HepG2 (cell line): ENCODE results near the gene PRXL2B. TPM values are rescaled to one million over a fixed set of nuclear protein-coding genes. Genes with fewer than 3 reads are reported as not detected.

Experiments used
- ARID5B ChIP-seq: IDR thresholded peaks from 2 replicates; pipeline ENCODE4 v1.4.0; 2020; ENCODE audit warnings: mild to moderate bottlenecking, missing genetic modification reagents
- ATRX ChIP-seq: sonication (generic); formaldehyde crosslinking; IDR thresholded peaks from 2 replicates; pipeline ENCODE4 v1.4.0; 2020; ENCODE audit warnings: missing genetic modification reagents, borderline replicate concordance
- BCL3 ChIP-seq: sonication (generic); formaldehyde crosslinking; IDR thresholded peaks from 2 replicates; pipeline ENCODE4 v1.5.1; 2020; ENCODE audit warnings: mild to moderate bottlenecking, missing genetic modification reagents, moderate library complexity
- CEBPG ChIP-seq: IDR thresholded peaks from 2 replicates; pipeline ENCODE4 v1.6.1; 2016
- DDIT3 ChIP-seq: sonication (generic); formaldehyde crosslinking; IDR thresholded peaks from 2 replicates; pipeline ENCODE4 v1.4.0; 2020; ENCODE audit warnings: mild to moderate bottlenecking, missing genetic modification reagents
- GABPB1 ChIP-seq: IDR thresholded peaks from 2 replicates; pipeline ENCODE4 v1.6.1; 2016; ENCODE audit warnings: mild to moderate bottlenecking, missing genetic modification reagents, moderate library complexity, missing compliant biosample characterization
- GPN1 ChIP-seq: sonication (generic); formaldehyde crosslinking; IDR thresholded peaks from 2 replicates; pipeline ENCODE4 v1.5.1; 2020; ENCODE audit warnings: missing genetic modification reagents, borderline replicate concordance
- IKZF4 ChIP-seq: sonication (generic); formaldehyde crosslinking; IDR thresholded peaks from 2 replicates; pipeline ENCODE4 v1.5.1; 2020; ENCODE audit warnings: borderline replicate concordance, mild to moderate bottlenecking, low read depth, missing genetic modification reagents; ENCODE audit errors: not compliant biosample characterization
- KDM3A ChIP-seq: IDR thresholded peaks from 2 replicates; pipeline ENCODE4 v1.6.1; 2018; ENCODE audit warnings: low read depth, missing compliant biosample characterization
- KLF12 ChIP-seq: sonication (generic); formaldehyde crosslinking; IDR thresholded peaks from 2 replicates; pipeline ENCODE4 v1.4.0; 2020; ENCODE audit warnings: missing genetic modification reagents, borderline replicate concordance
- MBNL3 ChIP-seq: fragments of 250-450 bp; sonication (Bioruptor Pico); conservative IDR thresholded peaks from 2 replicates; pipeline ENCODE4 v1.8.0; 2022; ENCODE audit warnings: mild to moderate bottlenecking, inconsistent platforms
- SMARCC2 ChIP-seq: fragments of 450-650 bp; IDR thresholded peaks from 2 replicates; pipeline ENCODE4 v1.6.1; 2017; ENCODE audit warnings: antibody characterized with exemption, mild to moderate bottlenecking
- SNRNP70 ChIP-seq: fragments of 200-400 bp; formaldehyde crosslinking; IDR thresholded peaks from 2 replicates; pipeline ENCODE4 v1.6.1; 2017; ENCODE audit warnings: mild to moderate bottlenecking, low read depth, low read length, moderate library complexity
- SP5 ChIP-seq: IDR thresholded peaks from 2 replicates; pipeline ENCODE4 v1.6.1; 2016; ENCODE audit warnings: low read depth, borderline replicate concordance
- TEAD3 ChIP-seq: optimal IDR thresholded peaks from 2 replicates; pipeline ENCODE3; 2016; ENCODE audit warnings: borderline replicate concordance
- ZKSCAN8 ChIP-seq: IDR thresholded peaks from 2 replicates; pipeline ENCODE4 v1.6.1; 2016; ENCODE audit warnings: borderline replicate concordance, missing genetic modification reagents, missing compliant biosample characterization
- ZNF549 ChIP-seq: sonication (generic); formaldehyde crosslinking; IDR thresholded peaks from 2 replicates; pipeline ENCODE4 v1.5.0; 2020; ENCODE audit warnings: missing genetic modification reagents
- ZNF558 ChIP-seq: sonication (generic); formaldehyde crosslinking; IDR thresholded peaks from 2 replicates; pipeline ENCODE4 v1.9.0; 2022; ENCODE audit warnings: mild to moderate bottlenecking, missing genetic modification reagents, borderline replicate concordance
- ZNF660 ChIP-seq: sonication (generic); formaldehyde crosslinking; IDR thresholded peaks from 2 replicates; pipeline ENCODE4 v1.5.1; 2020; ENCODE audit warnings: mild to moderate bottlenecking, low read depth, missing genetic modification reagents, borderline replicate concordance
- ZNF687 ChIP-seq: sonication (generic); formaldehyde crosslinking; IDR thresholded peaks from 2 replicates; pipeline ENCODE4 v1.5.1; 2020; ENCODE audit warnings: mild to moderate bottlenecking, missing genetic modification reagents, moderate library complexity
- ZNF7 ChIP-seq: IDR thresholded peaks from 2 replicates; pipeline ENCODE4 v1.6.1; 2016; ENCODE audit warnings: missing biosample characterization, missing genetic modification reagents
- ZNF891 ChIP-seq: sonication (generic); formaldehyde crosslinking; IDR thresholded peaks from 2 replicates; pipeline ENCODE4 v1.5.0; 2020; ENCODE audit warnings: mild to moderate bottlenecking, missing genetic modification reagents
- polyA plus RNA-seq, 8 experiments: library from polyadenylated mRNA; depleted of rRNA in 3 of 8; stranded (reverse) in 7 of 8; unstranded in 1 of 8; fragments of >200 nt; fragmentation: Illumina TruSeq in 4 of 8; extraction: Trizol in 4 of 8; gene quantifications; 2 replicates each; pipeline versions ENCODE4 v1.2.1 to v1.2.3, GENCODE V29; 2011 to 2016; ENCODE audit warnings: low read depth in 4 of 8, missing spikeins in 1 of 8, mixed read lengths in 1 of 8; ENCODE audit not compliant: insufficient read depth in 1 of 8
- total RNA-seq, 5 experiments: library from RNA; depleted of rRNA; stranded (reverse); fragments of >200 nt; fragmentation: Illumina TruSeq; extraction: Trizol; gene quantifications; 2 replicates each; pipeline ENCODE4 v1.2.3, GENCODE V29; 2016; ENCODE audit warnings: low read depth in 1 of 5

PRXL2B gene
- total and polyA plus RNA-seq, 2 of the 13 experiments (the other 11 are each of a cell fraction or from before 2014, with no cell fraction given), result 16.8 to 22.1 TPM

- no peak for TF ChIP-seq ARID5B
- TF ChIP-seq SMARCC2, result no peak
- no peak for TF ChIP-seq KDM3A (CRISPR knock-in tag)
- no peak for TF ChIP-seq DDIT3 (CRISPR knock-in tag)
- no peak for TF ChIP-seq BCL3 (CRISPR knock-in tag)
- no peak for TF ChIP-seq ZNF549 (CRISPR knock-in tag)
- TF ChIP-seq GPN1, result no peak
- no peak for TF ChIP-seq ZNF660 (CRISPR knock-in tag)
- TF ChIP-seq SNRNP70, result no peak
- TF ChIP-seq ZNF7 (CRISPR knock-in tag), result no peak
- no peak for TF ChIP-seq KLF12 (CRISPR knock-in tag)
- 0 out of 2 replicates have a peak, but pooled peaks have one; percentile 17 for TF ChIP-seq GABPB1 (CRISPR knock-in tag)
- TF ChIP-seq ZNF687 (CRISPR knock-in tag), result peak; percentile 50; the same call in 1 of the 2 replicates
- TF ChIP-seq MBNL3, result no peak
- no peak for TF ChIP-seq TEAD3 (CRISPR knock-in tag)
- no peak for TF ChIP-seq CEBPG (CRISPR knock-in tag)
- no peak for TF ChIP-seq ZKSCAN8 (CRISPR knock-in tag)
- TF ChIP-seq ATRX (CRISPR knock-in tag), result no peak
- TF ChIP-seq IKZF4 (CRISPR knock-in tag), result no peak
- TF ChIP-seq ZNF891 (CRISPR knock-in tag), result no peak
- TF ChIP-seq SP5 (CRISPR knock-in tag), result no peak
- TF ChIP-seq ZNF558 (CRISPR knock-in tag), result no peak
These were observed 2.7 kb upstream of the PRXL2B start (continued) for GRCh38 chr1:2583871-2584351.
